Measurements from ENCODE around the gene MMP20.

MMP20 gene

GRCh38 chr11:102615077-102615893 is 9.8 kb downstream of the MMP20 start:
- TF ChIP-seq CTCF (conservative IDR thresholded peaks at IDR 0.05; ENCODE audit: low read depth, low read length) = no peak
- DNase-seq (ENCODE audit: low read depth) = no peak
- no peak overlapping the region for H3K4me3 ChIP-seq (ENCODE audit: low read depth, low read length)

GRCh38 chr11:102614485-102614884 is 10.6 kb downstream of the MMP20 start:
- TF ChIP-seq CTCF (conservative IDR thresholded peaks at IDR 0.05; ENCODE audit: low read depth, low read length) = peak; percentile 17
- no peak overlapping the region for H3K4me3 ChIP-seq (ENCODE audit: low read depth, low read length)
- DNase-seq (ENCODE audit: low read depth) = no peak

- TF ChIP-seq CTCF (conservative IDR thresholded peaks at IDR 0.05; ENCODE audit: low read depth, low read length) = no peak
- no peak overlapping the region for H3K4me3 ChIP-seq (ENCODE audit: low read depth, low read length)
- DNase-seq (ENCODE audit: low read depth) = no peak
Measured at GRCh38 chr11:102614031-102614430, 11.1 kb downstream of the MMP20 start.

GRCh38 chr11:102613450-102613849 is 11.7 kb downstream of the MMP20 start:
- no peak overlapping the region for H3K4me3 ChIP-seq (ENCODE audit: low read depth, low read length)
- no peak for TF ChIP-seq CTCF (conservative IDR thresholded peaks at IDR 0.05; ENCODE audit: low read depth, low read length)
- DNase-seq (ENCODE audit: low read depth) = no peak

- no peak for TF ChIP-seq CTCF (conservative IDR thresholded peaks at IDR 0.05; ENCODE audit: low read depth, low read length)
- no peak for DNase-seq (ENCODE audit: low read depth)
- H3K4me3 ChIP-seq (ENCODE audit: low read depth, low read length) = no peak overlapping the region
Measured at GRCh38 chr11:102611291-102611690, 13.8 kb downstream of the MMP20 start.

- no peak overlapping the region for H3K4me3 ChIP-seq (ENCODE audit: low read depth, low read length)
- TF ChIP-seq CTCF (conservative IDR thresholded peaks at IDR 0.05; ENCODE audit: low read depth, low read length) = no peak
- DNase-seq (ENCODE audit: low read depth) = no peak
Measured at GRCh38 chr11:102610200-102610599, 14.9 kb downstream of the MMP20 start.

GRCh38 chr11:102608699-102609098 is 16.4 kb downstream of the MMP20 start:
- no peak overlapping the region for H3K4me3 ChIP-seq (ENCODE audit: low read depth, low read length)
- no peak for DNase-seq (ENCODE audit: low read depth)
- TF ChIP-seq CTCF (conservative IDR thresholded peaks at IDR 0.05; ENCODE audit: low read depth, low read length) = no peak

Measured in choroid plexus epithelial cell (primary cell).